HepG2 (cell line): Measurements from ENCODE around the gene SLC36A1. TPM values are rescaled to one million over a fixed set of nuclear protein-coding genes. Genes with fewer than 3 reads are reported as not detected.
"Not testable (repeated sequence)": the region's sequence is repeated elsewhere in the genome, so short reads cannot be mapped to it uniquely, and the experiment has no call there.

Experiments
- ATAC-seq: fragments of 200-7000 bp; cut with Tn5 transposase; 3 replicates; pipeline ENCODE4 v1.9.1; 2020; ENCODE audit warnings: mild to moderate bottlenecking, moderate library complexity
- BruUV-seq: library from RNA; stranded (reverse); fragments of 400-500 nt; replicated peaks from 2 replicates; lab custom pipeline; 2021; lab: Mats Ljungman, UMichigan
- CTCF ChIA-PET: fragments of 300-600 bp; formaldehyde crosslinking; extraction: SDS; loops from one replicate; lab custom pipeline; 2021; ENCODE audit warnings: low total read pairs, inconsistent platforms, low intra/inter-chr PET ratio; lab: Yijun Ruan, JAX
- POLR2A ChIA-PET: fragments of 350-600 bp; sonication (Branson Sonifier 250); formaldehyde crosslinking; loops from one replicate; lab custom pipeline; 2020; ENCODE audit warnings: antibody characterized with exemption, inconsistent platforms; lab: Yijun Ruan, JAX
- DNase-seq: peaks from one replicate; pipeline ENCODE4 v3.0.0-alpha.2; 2015; ENCODE audit warnings: low spot score
- FAIRE-seq: peaks from 3 replicates; lab custom pipeline; 2011; peaks lifted over from hg19 to GRCh38; lab: Jason Lieb, UNC
- H2AFZ ChIP-seq: one replicate; pipeline ENCODE4 v1.6.1; 2011; ENCODE audit warnings: low read length, inconsistent platforms
- H3K27ac ChIP-seq: fragments of 300-600 bp; 3 replicates; pipeline ENCODE4 v1.8.0; 2011; ENCODE audit warnings: mixed run types, mild to moderate bottlenecking, mixed read lengths, low read length, inconsistent platforms; ENCODE audit not compliant: insufficient read depth; ENCODE audit errors: extremely low read length
- H3K27me3 ChIP-seq, 2 experiments: fragments of 200-600 bp in 1 of 2; 2 replicates in 1 of 2; 3 replicates in 1 of 2; pipeline versions ENCODE4 v1.6.0 to v1.8.0; 2011; ENCODE audit warnings: low read length in 2 of 2, mild to moderate bottlenecking in 2 of 2, moderate library complexity in 2 of 2, inconsistent platforms in 1 of 2; ENCODE audit not compliant: insufficient read depth in 2 of 2, control insufficient read depth in 1 of 2
- H3K36me3 ChIP-seq, 2 experiments: fragments of 200-600 bp in 1 of 2; replicated peaks in 1 of 2; 2 replicates in 1 of 2; 3 replicates in 1 of 2; pipeline versions ENCODE4 v1.5.1 to v1.8.0; 2011; ENCODE audit warnings: low read length in 2 of 2, inconsistent platforms in 1 of 2; ENCODE audit not compliant: insufficient read depth in 2 of 2, control insufficient read depth in 1 of 2
- H3K4me1 ChIP-seq: 2 replicates; pipeline ENCODE4 v1.5.1; 2012; ENCODE audit warnings: low read length, inconsistent platforms; ENCODE audit not compliant: insufficient read depth
- H3K4me2 ChIP-seq: 2 replicates; pipeline ENCODE4 v1.6.0; 2011; ENCODE audit warnings: low read depth, low read length, inconsistent platforms
- H3K4me3 ChIP-seq, 3 experiments: fragments of 200-600 bp in 1 of 3; sonication (generic), shearing (Covaris generic) in 1 of 3; replicated peaks in 1 of 3; 2 replicates each; pipeline ENCODE4 v1.5.1; 2011 to 2016; ENCODE audit warnings: low read length in 3 of 3, inconsistent platforms in 2 of 3, low read depth in 2 of 3, mild to moderate bottlenecking in 2 of 3, control low read depth in 1 of 3, mixed read lengths in 1 of 3; ENCODE audit not compliant: insufficient read depth in 1 of 3
- H3K79me2 ChIP-seq: one replicate; pipeline ENCODE4 v1.6.1; 2011; ENCODE audit warnings: low read length, inconsistent platforms; ENCODE audit not compliant: insufficient read depth
- H3K9ac ChIP-seq: 2 replicates; pipeline ENCODE4 v1.6.0; 2011; ENCODE audit warnings: mild to moderate bottlenecking, low read depth, low read length, inconsistent platforms; ENCODE audit not compliant: insufficient read depth
- H3K9me3 ChIP-seq: 2 replicates; pipeline ENCODE4 v1.5.1; 2012; ENCODE audit warnings: mild to moderate bottlenecking, low read length
- H4K20me1 ChIP-seq: 2 replicates; pipeline ENCODE4 v1.6.0; 2011; ENCODE audit warnings: inconsistent platforms, mild to moderate bottlenecking, low read length, moderate library complexity; ENCODE audit not compliant: insufficient read depth
- DNMT1 ChIP-seq: sonication (generic); formaldehyde crosslinking; IDR thresholded peaks from 2 replicates; pipeline ENCODE4 v1.5.1; 2020; ENCODE audit warnings: mild to moderate bottlenecking, missing genetic modification reagents
- MAF1 ChIP-seq: sonication (generic); formaldehyde crosslinking; IDR thresholded peaks from 2 replicates; pipeline ENCODE4 v1.5.0; 2020; ENCODE audit warnings: missing genetic modification reagents, borderline replicate concordance
- MYNN ChIP-seq: sonication (generic); formaldehyde crosslinking; IDR thresholded peaks from 2 replicates; pipeline ENCODE4 v1.4.0; 2020; ENCODE audit warnings: mild to moderate bottlenecking, low read depth, missing genetic modification reagents
- NCOA5 ChIP-seq: sonication (generic); formaldehyde crosslinking; IDR thresholded peaks from 2 replicates; pipeline ENCODE4 v1.4.0; 2020; ENCODE audit warnings: missing genetic modification reagents
- NFRKB ChIP-seq: fragments of 450-650 bp; IDR thresholded peaks from 2 replicates; pipeline ENCODE4 v1.6.1; 2017
- PHF20 ChIP-seq: sonication (generic); formaldehyde crosslinking; IDR thresholded peaks from 2 replicates; pipeline ENCODE4 v1.5.0; 2020; ENCODE audit warnings: mild to moderate bottlenecking, missing genetic modification reagents
- SIX4 ChIP-seq: sonication (generic); formaldehyde crosslinking; IDR thresholded peaks from 2 replicates; pipeline ENCODE4 v1.4.0; 2020; ENCODE audit warnings: missing genetic modification reagents
- TBL1XR1 ChIP-seq: fragments of 150-350 bp; IDR thresholded peaks from 2 replicates; pipeline ENCODE4 v1.6.1; 2014; ENCODE audit warnings: borderline replicate concordance, low read length; ENCODE audit not compliant: partially characterized antibody
- ZBTB34 ChIP-seq: sonication (generic); formaldehyde crosslinking; IDR thresholded peaks from 2 replicates; pipeline ENCODE4 v1.8.0; 2022; ENCODE audit warnings: mild to moderate bottlenecking, missing genetic modification reagents
- ZNF337 ChIP-seq: sonication (generic); formaldehyde crosslinking; IDR thresholded peaks from 2 replicates; pipeline ENCODE4 v1.5.1; 2020; ENCODE audit warnings: missing genetic modification reagents, low read depth, mild to moderate bottlenecking, borderline replicate concordance
- ZNF616 ChIP-seq: sonication (generic); formaldehyde crosslinking; IDR thresholded peaks from 2 replicates; pipeline ENCODE4 v1.5.0; 2020; ENCODE audit warnings: low read depth, mild to moderate bottlenecking, missing genetic modification reagents
- ZNF629 ChIP-seq: sonication (generic); formaldehyde crosslinking; conservative IDR thresholded peaks from 2 replicates; pipeline ENCODE4 v1.5.0; 2020; ENCODE audit warnings: missing genetic modification reagents
- ZNF772 ChIP-seq: sonication (generic); formaldehyde crosslinking; IDR thresholded peaks from 2 replicates; pipeline ENCODE4 v1.5.0; 2020; ENCODE audit warnings: mild to moderate bottlenecking, missing genetic modification reagents
- ZNF790 ChIP-seq: sonication (generic); formaldehyde crosslinking; IDR thresholded peaks from 2 replicates; pipeline ENCODE4 v1.8.0; 2022; ENCODE audit warnings: missing genetic modification reagents, mild to moderate bottlenecking, borderline replicate concordance
- ZNF850 ChIP-seq: sonication (generic); formaldehyde crosslinking; conservative IDR thresholded peaks from 2 replicates; pipeline ENCODE4 v1.9.0; 2021; ENCODE audit warnings: mild to moderate bottlenecking, missing genetic modification reagents
- WGBS: methylation state at CpG from one replicate; pipeline ENCODE4 v1.1.6; 2017; ENCODE audit warnings: low lambda C conversion rate; 5-methylcytosine and 5-hydroxymethylcytosine counted together
- in situ Hi-C: cut with HindIII; loops from 2 replicates; pipeline ENCODE4 v1.10.0; 2017; ENCODE audit warnings: low pct_unique_long_range_greater_than_20kb; ENCODE audit not compliant: extremely low pct_ligation_motif_present
- intact Hi-C: fragments of 100-400 bp; cut with micrococcal nuclease; formaldehyde crosslinking; loops from one replicate; pipeline ENCODE4 v1.10.0; 2022; ENCODE audit not compliant: unreplicated experiment
- polyA plus RNA-seq, 8 experiments: library from polyadenylated mRNA; depleted of rRNA in 3 of 8; stranded (reverse) in 7 of 8; unstranded in 1 of 8; fragments of >200 nt; fragmentation: Illumina TruSeq in 4 of 8; extraction: Trizol in 4 of 8; gene quantifications; 2 replicates each; pipeline versions ENCODE4 v1.2.1 to v1.2.3, GENCODE V29; 2011 to 2016; ENCODE audit warnings: low read depth in 4 of 8, missing spikeins in 1 of 8, mixed read lengths in 1 of 8; ENCODE audit not compliant: insufficient read depth in 1 of 8
- total RNA-seq, 5 experiments: library from RNA; depleted of rRNA; stranded (reverse); fragments of >200 nt; fragmentation: Illumina TruSeq; extraction: Trizol; gene quantifications; 2 replicates each; pipeline ENCODE4 v1.2.3, GENCODE V29; 2016; ENCODE audit warnings: low read depth in 1 of 5
- TF ChIP-seq, protein P1 (sequence below): sonication (generic); formaldehyde crosslinking; IDR thresholded peaks from 2 replicates; pipeline ENCODE4 v1.4.0; 2020; ENCODE audit warnings: missing genetic modification reagents, borderline replicate concordance

Gene SLC36A1
- total and polyA plus RNA-seq, 2 of the 13 experiments (the other 11 are each of a cell fraction or from before 2014, with no cell fraction given), result 8.0 to 8.9 TPM

DNA sequence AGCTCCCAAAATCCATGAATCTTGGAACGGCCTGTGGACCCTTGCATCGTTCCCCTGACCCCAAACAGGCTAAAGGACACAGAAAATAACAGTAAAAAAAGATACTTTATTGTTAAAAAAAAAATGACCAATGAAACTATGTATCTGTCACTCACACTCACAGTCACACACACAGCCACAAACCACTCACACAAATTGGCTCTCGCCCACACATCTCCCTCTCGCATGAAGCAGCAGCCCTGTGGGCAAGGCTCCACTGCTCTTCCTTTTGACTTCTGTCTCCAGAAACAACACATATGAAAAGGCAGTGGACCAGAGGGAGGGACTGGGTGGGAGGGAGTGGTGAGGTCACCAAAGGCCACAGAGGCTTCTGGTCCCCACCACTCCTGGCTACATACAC is 56.6 kb downstream of the SLC36A1 start:
- BruUV-seq, result no TSS peak

GRCh38 chr5:151508308-151508707 is 60.9 kb downstream of the SLC36A1 start:
- H3K4me2 ChIP-seq, H3K36me3 ChIP-seq, H3K4me1 ChIP-seq, H3K27me3 ChIP-seq, intact Hi-C loops, H3K79me2 ChIP-seq, DNase-seq, H3K4me3 ChIP-seq, BruUV-seq, POLR2A ChIA-PET, ATAC-seq, H4K20me1 ChIP-seq, in situ Hi-C loops, H2AFZ ChIP-seq, FAIRE-seq, H3K9ac ChIP-seq, H3K9me3 ChIP-seq, H3K27ac ChIP-seq, CTCF ChIA-PET: not testable (repeated sequence)
- WGBS, result 78% methylated on average over 10 of the region's 10 CpGs

More for the DNA sequence above, 56.6 kb downstream of the SLC36A1 start:
- DNase-seq (no peak), ATAC-seq (no peak), FAIRE-seq (no peak)
- in situ Hi-C loops (loop anchor here (5.0 kb wide), 1 partner anchor 57 kb away; the partner anchor contains the start of gene SLC36A1), intact Hi-C loops (no loop called here)
- TF ChIP-seq ZNF616 (CRISPR knock-in tag), result no peak
- TF ChIP-seq SIX4 (CRISPR knock-in tag), result no peak
- TF ChIP-seq NFRKB, result no peak
- TF ChIP-seq ZNF790 (CRISPR knock-in tag), result no peak
- no peak for TF ChIP-seq ZNF337 (CRISPR knock-in tag)
- TF ChIP-seq ZNF850 (CRISPR knock-in tag), result no peak
- no peak for TF ChIP-seq PHF20 (CRISPR knock-in tag)
- no peak for TF ChIP-seq DNMT1 (CRISPR knock-in tag)
- TF ChIP-seq, protein P1, sequence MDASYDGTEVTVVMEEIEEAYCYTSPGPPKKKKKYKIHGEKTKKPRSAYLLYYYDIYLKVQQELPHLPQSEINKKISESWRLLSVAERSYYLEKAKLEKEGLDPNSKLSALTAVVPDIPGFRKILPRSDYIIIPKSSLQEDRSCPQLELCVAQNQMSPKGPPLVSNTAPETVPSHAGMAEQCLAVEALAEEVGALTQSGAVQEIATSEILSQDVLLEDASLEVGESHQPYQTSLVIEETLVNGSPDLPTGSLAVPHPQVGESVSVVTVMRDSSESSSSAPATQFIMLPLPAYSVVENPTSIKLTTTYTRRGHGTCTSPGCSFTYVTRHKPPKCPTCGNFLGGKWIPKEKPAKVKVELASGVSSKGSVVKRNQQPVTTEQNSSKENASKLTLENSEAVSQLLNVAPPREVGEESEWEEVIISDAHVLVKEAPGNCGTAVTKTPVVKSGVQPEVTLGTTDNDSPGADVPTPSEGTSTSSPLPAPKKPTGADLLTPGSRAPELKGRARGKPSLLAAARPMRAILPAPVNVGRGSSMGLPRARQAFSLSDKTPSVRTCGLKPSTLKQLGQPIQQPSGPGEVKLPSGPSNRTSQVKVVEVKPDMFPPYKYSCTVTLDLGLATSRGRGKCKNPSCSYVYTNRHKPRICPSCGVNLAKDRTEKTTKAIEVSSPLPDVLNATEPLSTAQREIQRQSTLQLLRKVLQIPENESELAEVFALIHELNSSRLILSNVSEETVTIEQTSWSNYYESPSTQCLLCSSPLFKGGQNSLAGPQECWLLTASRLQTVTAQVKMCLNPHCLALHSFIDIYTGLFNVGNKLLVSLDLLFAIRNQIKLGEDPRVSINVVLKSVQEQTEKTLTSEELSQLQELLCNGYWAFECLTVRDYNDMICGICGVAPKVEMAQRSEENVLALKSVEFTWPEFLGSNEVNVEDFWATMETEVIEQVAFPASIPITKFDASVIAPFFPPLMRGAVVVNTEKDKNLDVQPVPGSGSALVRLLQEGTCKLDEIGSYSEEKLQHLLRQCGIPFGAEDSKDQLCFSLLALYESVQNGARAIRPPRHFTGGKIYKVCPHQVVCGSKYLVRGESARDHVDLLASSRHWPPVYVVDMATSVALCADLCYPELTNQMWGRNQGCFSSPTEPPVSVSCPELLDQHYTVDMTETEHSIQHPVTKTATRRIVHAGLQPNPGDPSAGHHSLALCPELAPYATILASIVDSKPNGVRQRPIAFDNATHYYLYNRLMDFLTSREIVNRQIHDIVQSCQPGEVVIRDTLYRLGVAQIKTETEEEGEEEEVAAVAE (CRISPR knock-in tag), result no peak
- no peak for TF ChIP-seq ZBTB34 (CRISPR knock-in tag)
- TF ChIP-seq ZNF629 (CRISPR knock-in tag), result no peak
- TF ChIP-seq MAF1 (CRISPR knock-in tag), result no peak
- no peak for TF ChIP-seq ZNF772
- TF ChIP-seq TBL1XR1, result no peak
- no peak for TF ChIP-seq NCOA5 (CRISPR knock-in tag)
- no peak for TF ChIP-seq MYNN (CRISPR knock-in tag)
- H3K36me3 ChIP-seq, result no peaks in the 10 kb centered on the region
- ChIA-PET CTCF (no interaction called here), POLR2A (no interaction called here)
- no peak overlapping the region for H3K27ac ChIP-seq
- no peaks in the 10 kb centered on the region for H4K20me1 ChIP-seq
- H2AFZ ChIP-seq, result no peak overlapping the region
- H3K9ac ChIP-seq, result no peak overlapping the region
- H3K79me2 ChIP-seq, result no peaks in the 10 kb centered on the region
- H3K4me1 ChIP-seq, result no peaks in the 10 kb centered on the region
- no peaks in the 10 kb centered on the region for H3K27me3 ChIP-seq
- no peaks in the 10 kb centered on the region for H3K9me3 ChIP-seq
- 54% methylated on average over 4 of the region's 4 CpGs for WGBS
- no peak overlapping the region for H3K4me3 ChIP-seq
- no peak overlapping the region for H3K4me2 ChIP-seq
